GM10847 (cell line): Measurements from ENCODE around the gene TNS3.

Experiments
- POLR2A ChIP-seq: IDR thresholded peaks from 2 replicates; pipeline ENCODE4 v1.6.1; 2011; ENCODE audit not compliant: insufficient read length; ENCODE audit errors: extremely low read depth

TNS3 gene

GRCh38 chr7:47281161-47281560 lies 300.8 kb downstream of the TNS3 start:
- no peak for TF ChIP-seq POLR2A

GRCh38 chr7:47280114-47280513 lies 301.8 kb downstream of the TNS3 start:
- no peak for TF ChIP-seq POLR2A

- TF ChIP-seq POLR2A = no peak
Measured at GRCh38 chr7:47278043-47278442, 303.9 kb downstream of the TNS3 start.

GRCh38 chr7:47277321-47277781 lies 304.6 kb downstream of the TNS3 start:
- TF ChIP-seq POLR2A = no peak

GRCh38 chr7:47273974-47274766 lies 307.7 kb downstream of the TNS3 start:
- TF ChIP-seq POLR2A = no peak

GRCh38 chr7:47273088-47273487 lies 308.8 kb downstream of the TNS3 start:
- TF ChIP-seq POLR2A = no peak

- TF ChIP-seq POLR2A = no peak
Measured at GRCh38 chr7:47271749-47272148, 310.2 kb downstream of the TNS3 start.

GRCh38 chr7:47268851-47269836 lies 312.8 kb downstream of the TNS3 start:
- no peak for TF ChIP-seq POLR2A

GRCh38 chr7:47267346-47267745 lies 314.6 kb downstream of the TNS3 start:
- TF ChIP-seq POLR2A = no peak

- no peak for TF ChIP-seq POLR2A
Measured at GRCh38 chr7:47266799-47267198, 315.1 kb downstream of the TNS3 start.

GRCh38 chr7:47266131-47266706 lies 315.7 kb downstream of the TNS3 start:
- no peak for TF ChIP-seq POLR2A

- TF ChIP-seq POLR2A = no peak
Measured at GRCh38 chr7:47265621-47266020, 316.3 kb downstream of the TNS3 start.

- no peak for TF ChIP-seq POLR2A
Measured at GRCh38 chr7:47264021-47264651, 317.8 kb downstream of the TNS3 start.

GRCh38 chr7:47262881-47263280 lies 319.0 kb downstream of the TNS3 start:
- no peak for TF ChIP-seq POLR2A

GRCh38 chr7:47260270-47260669 lies 321.6 kb downstream of the TNS3 start:
- TF ChIP-seq POLR2A = no peak
